K562 treated with DMSO at 1 percent for 4 hours (cell line): ENCODE data around the gene ROPN1. TPM values are rescaled to one million over a fixed set of nuclear protein-coding genes. Genes with fewer than 3 reads are reported as not detected.

ENCODE experiments used
- total RNA-seq: library from RNA; unstranded; fragments of 300-600 nt; gene quantifications from 2 replicates; pipeline ENCODE4 v1.2.3, GENCODE V29; 2022; ENCODE audit not compliant: insufficient read depth

The ROPN1 gene
- total RNA-seq, result not detected in 2 replicates

GRCh38 chr3:123991730-123992588 lies at the start of gene ROPN1:
Gene ROPN1, minus strand, starts transcription at chr3:123992124. Its CDS starts 11,643 bp downstream, at chr3:123980481.

GRCh38 chr3:124033360-124034015 lies 41.6 kb upstream of the ROPN1 start, which contains the start of gene KALRN:
Gene KALRN, plus strand, starts transcription at chr3:124033369.

GRCh38 chr3:123960781-123961507 lies 31.0 kb downstream of the ROPN1 start, which contains the start of gene CCDC14:
Gene CCDC14, minus strand, starts transcription at chr3:123961229. Its CDS starts 56 bp downstream, at chr3:123961173.

Other genes with a start within 250 kb of the ROPN1 start
- gene MYLK, start 107.8 kb downstream of the ROPN1 start, total RNA-seq, result 0.12 TPM in 1 of 2 replicates, not detected in the other
- 16.6 and 19.2 TPM in 2 replicates for gene CCDC14, start 30.9 kb downstream of the ROPN1 start, total RNA-seq
- gene KALRN, start 41.2 kb upstream of the ROPN1 start, total RNA-seq, result 2.3 and 5.2 TPM in 2 replicates